Esophagus muscularis mucosa (tissue), 4 donors: ENCODE measurements around the gene SYNE1. TPM values are rescaled to one million over a fixed set of nuclear protein-coding genes. Genes with fewer than 3 reads are reported as not detected.

Experiments used
- DNase-seq: peaks from one replicate; pipeline ENCODE4 v3.0.0-alpha.2; 2017; ENCODE audit errors: extremely low spot score
- H3K27ac ChIP-seq, 4 donors: fragments of 200-600 bp; sonication (generic); replicated peaks in 1 of 4; 1 replicate in 3 of 4; 2 replicates in 1 of 4; pipeline ENCODE4 v1.5.1; 2016 to 2019; ENCODE audit warnings: mild to moderate bottlenecking in 1 of 4
- H3K27me3 ChIP-seq, 4 donors: fragments of 200-600 bp; sonication (generic); one replicate each; pipeline versions ENCODE4 v1.5.1 to v1.6.0; 2016 to 2019
- H3K36me3 ChIP-seq, 4 donors: fragments of 200-600 bp; sonication (generic); one replicate each; pipeline ENCODE4 v1.5.1; 2016 to 2019
- H3K4me1 ChIP-seq, 4 donors: fragments of 200-600 bp; sonication (generic); one replicate each; pipeline ENCODE4 v1.5.1; 2016 to 2019
- H3K4me3 ChIP-seq, 4 donors: fragments of 200-600 bp; sonication (generic); 1 replicate in 2 of 4; 2 replicates in 2 of 4; pipeline ENCODE4 v1.5.1; 2016 to 2019; ENCODE audit warnings: mild to moderate bottlenecking in 4 of 4, moderate library complexity in 1 of 4
- H3K9me3 ChIP-seq, 4 donors: fragments of 200-600 bp; sonication (generic); 1 replicate in 3 of 4; 2 replicates in 1 of 4; pipeline ENCODE4 v1.5.1; 2016 to 2019
- CTCF ChIP-seq, 3 experiments: fragments of 200-600 bp in 2 of 3; fragments of 450-650 bp in 1 of 3; sonication (generic) in 2 of 3; IDR thresholded peaks; one replicate each; pipeline ENCODE4 v1.5.1; 2017 to 2019; ENCODE audit warnings: antibody characterized with exemption in 3 of 3, mild to moderate bottlenecking in 2 of 3, moderate library complexity in 1 of 3
- EP300 ChIP-seq: sonication (generic); formaldehyde crosslinking; IDR thresholded peaks from one replicate; pipeline ENCODE4 v1.6.1; 2017; ENCODE audit warnings: antibody characterized with exemption
- POLR2A ChIP-seq: fragments of 450-650 bp; IDR thresholded peaks from one replicate; pipeline ENCODE4 v1.6.1; 2017; ENCODE audit warnings: antibody characterized with exemption, moderate library complexity, mild to moderate bottlenecking, low read depth
- POLR2AphosphoS5 ChIP-seq, 2 donors: sonication (generic); formaldehyde crosslinking; IDR thresholded peaks; one replicate each; pipeline ENCODE4 v1.6.1; 2017; ENCODE audit warnings: antibody characterized with exemption in 2 of 2
- WGBS: methylation state at CpG from one replicate; pipeline ENCODE4 v1.1.5; 2018; 5-methylcytosine and 5-hydroxymethylcytosine counted together
- intact Hi-C: fragments of 100-400 bp; cut with DNase I; formaldehyde crosslinking; loops from one replicate; pipeline ENCODE4 v1.15.1; 2023
- total RNA-seq, 4 donors: library from RNA; depleted of rRNA; stranded (reverse); fragments of >200 nt; gene quantifications; one replicate each; pipeline versions ENCODE4 v1.1.0 to v1.2.1, GENCODE V29; 2016

Gene SYNE1
- total RNA-seq, 4 donors from 2014 or later = 151 to 196 (median 170) TPM

DNA sequence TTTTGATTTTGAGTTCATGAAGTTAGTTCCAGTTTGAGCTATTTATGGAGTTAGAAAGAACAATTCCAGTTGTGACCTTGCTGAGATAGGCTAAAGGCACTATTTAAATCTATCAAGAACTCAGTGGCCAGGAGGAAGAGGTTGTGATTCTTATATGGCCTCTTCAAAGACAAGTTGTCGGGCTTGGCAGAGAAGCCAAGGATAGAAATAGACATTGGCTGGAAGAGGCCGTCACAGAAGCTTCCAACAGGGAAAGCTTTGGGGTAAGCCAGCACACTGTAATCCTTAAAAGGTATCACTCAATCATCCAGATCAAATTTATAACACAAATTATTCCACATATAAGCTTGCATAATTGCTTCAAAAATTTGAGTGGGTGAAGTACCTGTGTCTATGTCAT, 286.1 kb downstream of the SYNE1 start:
- H3K4me3 ChIP-seq = no peak overlapping the region
- peaks cover 31 to 93% (median 71%) of the 10 kb centered on the region in 4 donors for H3K36me3 ChIP-seq
- intact Hi-C loops = no loop called here
- H3K9me3 ChIP-seq = no peaks in the 10 kb centered on the region
- 58% methylated on average over 2 of the region's 2 CpGs for WGBS
- TF ChIP-seq POLR2AphosphoS5 (IDR thresholded peaks at IDR 0.05) = no peak
- no peak for TF ChIP-seq EP300
- no peak for TF ChIP-seq CTCF (IDR thresholded peaks at IDR 0.05)
- TF ChIP-seq POLR2A = no peak
- H3K27me3 ChIP-seq = no peaks in the 10 kb centered on the region
- H3K4me1 ChIP-seq = peaks cover 13 to 20% (median 17%) of the 10 kb centered on the region in 4 donors
- peak overlapping the region; percentile 40 to 52 (median 46) for H3K27ac ChIP-seq
- no peak for DNase-seq

GRCh38 chr6:152348116-152348515, 289.0 kb downstream of the SYNE1 start:
- TF ChIP-seq POLR2A = no peak
- no peak for TF ChIP-seq EP300
- no peak for TF ChIP-seq CTCF (IDR thresholded peaks at IDR 0.05)
- no peak for TF ChIP-seq POLR2AphosphoS5 (IDR thresholded peaks at IDR 0.05)
- H3K36me3 ChIP-seq = peaks cover 34 to 97% (median 78%) of the 10 kb centered on the region in 4 donors
- intact Hi-C loops = no loop called here
- no peaks in the 10 kb centered on the region for H3K9me3 ChIP-seq
- no peak overlapping the region for H3K4me3 ChIP-seq
- 97% methylated on average over 6 of the region's 6 CpGs for WGBS
- H3K27me3 ChIP-seq = no peaks in the 10 kb centered on the region
- peaks cover 11 to 20% (median 14%) of the 10 kb centered on the region in 4 donors for H3K4me1 ChIP-seq
- H3K27ac ChIP-seq = no peak overlapping the region
- DNase-seq = no peak

DNA sequence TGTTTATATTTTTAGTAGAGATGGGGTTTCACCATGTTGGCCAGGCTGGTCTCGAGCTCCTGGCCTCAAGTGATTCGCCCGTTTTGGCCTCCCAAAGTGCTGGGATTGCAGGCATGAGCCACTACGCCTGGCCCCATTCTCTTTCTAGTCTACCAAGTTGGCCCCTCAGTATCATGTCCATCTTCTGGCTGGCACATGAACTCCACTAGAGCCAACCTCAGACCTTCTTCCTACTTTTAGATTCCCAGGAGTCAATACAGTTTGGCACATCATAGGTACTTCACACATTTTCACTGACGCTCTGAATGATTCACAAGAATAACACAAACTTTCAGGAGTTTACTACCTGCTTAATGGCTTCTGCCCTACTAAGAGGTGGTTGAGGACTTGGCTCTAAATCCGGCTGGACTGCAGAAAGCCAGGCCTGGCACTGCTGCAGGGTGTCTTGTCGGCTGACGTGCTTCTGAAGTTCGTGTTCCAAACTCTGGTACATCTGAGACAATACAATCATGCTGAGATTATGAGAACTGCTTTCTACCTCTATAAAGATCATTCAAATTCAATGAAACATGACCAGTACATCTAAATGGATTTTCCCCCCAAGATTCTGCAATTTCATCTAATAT, 293.3 kb downstream of the SYNE1 start:
- H3K9me3 ChIP-seq = no peaks in the 10 kb centered on the region
- no peak overlapping the region for H3K4me3 ChIP-seq
- H3K4me1 ChIP-seq = no peaks in the 10 kb centered on the region
- H3K27ac ChIP-seq = no peak overlapping the region
- no peak for DNase-seq
- peaks cover 12 to 95% (median 81%) of the 10 kb centered on the region in 4 donors for H3K36me3 ChIP-seq
- 97% methylated on average over 9 of the region's 9 CpGs for WGBS
- no peaks in the 10 kb centered on the region for H3K27me3 ChIP-seq
- intact Hi-C loops = no loop called here
- TF ChIP-seq EP300 (no peak), POLR2AphosphoS5 (IDR thresholded peaks at IDR 0.05) (no peak), POLR2A (no peak), CTCF (IDR thresholded peaks at IDR 0.05) (no peak)

DNA sequence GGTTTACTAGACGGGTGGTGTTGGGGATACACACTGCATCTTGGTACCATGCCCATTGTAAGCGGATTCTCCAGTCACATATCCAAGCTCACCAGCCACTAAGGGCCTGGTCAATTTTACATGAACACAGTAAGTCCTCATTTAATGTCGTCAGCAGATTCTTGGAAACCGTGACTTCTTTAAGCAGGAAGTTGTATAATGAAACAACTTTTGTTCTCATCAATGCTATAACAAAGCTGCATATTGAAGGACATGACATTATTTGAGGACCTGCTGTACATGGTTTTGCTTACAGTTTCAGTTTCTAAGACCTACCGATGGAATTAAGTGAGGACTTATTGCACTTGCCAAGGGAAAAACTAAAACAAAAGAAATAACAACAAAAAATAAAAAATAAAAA, 295.6 kb downstream of the SYNE1 start:
- 78% methylated on average over 5 of the region's 5 CpGs for WGBS
- TF ChIP-seq EP300 (no peak), POLR2A (no peak), POLR2AphosphoS5 (IDR thresholded peaks at IDR 0.05) (no peak), CTCF (IDR thresholded peaks at IDR 0.05) (no peak)
- no peaks in the 10 kb centered on the region for H3K9me3 ChIP-seq
- DNase-seq = no peak
- peaks cover 18 to 95% (median 83%) of the 10 kb centered on the region in 4 donors for H3K36me3 ChIP-seq
- no peaks in the 10 kb centered on the region for H3K4me1 ChIP-seq
- no peak overlapping the region for H3K27ac ChIP-seq
- intact Hi-C loops = no loop called here
- no peaks in the 10 kb centered on the region for H3K27me3 ChIP-seq
- H3K4me3 ChIP-seq = no peak overlapping the region
